ENCODE results near the gene HIC2. TPM values are rescaled to one million over a fixed set of nuclear protein-coding genes. Genes with fewer than 3 reads are reported as not detected.

Gene HIC2
- total and polyA plus RNA-seq, 9 of the 15 experiments (the other 6 are each of a cell fraction or from before 2014, with no cell fraction given), result 1.7 to 117 (median 35.5) TPM

DNA sequence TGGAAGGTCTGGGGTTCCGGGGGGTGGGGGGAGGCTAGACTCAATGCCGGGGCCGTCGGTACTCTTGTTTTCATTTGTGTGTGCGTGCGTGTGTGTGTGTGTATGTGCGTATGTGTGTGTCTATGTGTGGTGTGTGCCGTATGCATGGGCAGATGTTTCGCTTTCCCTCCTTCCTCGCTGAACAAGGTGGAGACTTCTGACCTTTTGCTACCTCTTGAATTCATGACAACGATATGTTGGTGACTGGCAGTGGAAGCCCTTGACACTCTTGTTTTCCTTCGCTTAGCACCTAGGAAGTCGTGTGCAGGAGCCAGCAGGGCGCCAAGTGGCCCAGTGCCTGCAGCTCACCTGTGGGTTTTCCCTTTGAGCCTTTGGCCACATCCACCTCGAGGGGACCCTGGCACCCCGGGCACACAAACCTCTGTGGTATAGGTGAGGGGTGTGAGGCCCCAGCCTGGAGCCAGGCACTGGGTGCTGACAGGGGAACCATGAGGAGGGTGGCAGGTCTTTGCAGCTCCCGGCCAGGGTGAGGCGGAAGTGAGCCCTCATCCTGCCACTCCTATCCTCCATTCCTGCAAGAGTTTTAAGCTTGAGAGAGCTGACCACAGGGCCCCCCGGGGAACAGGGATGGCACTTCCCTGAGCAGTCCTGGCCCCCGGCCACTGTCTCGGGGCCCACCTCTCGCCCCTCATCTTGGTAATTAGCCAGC lies 30.7 kb downstream of the HIC2 start (continued):
- TF ChIP-seq ZNF431 (CRISPR knock-in tag; IDR thresholded peaks at IDR 0.05) (no peak; the same call in 1 of the 2 replicates), ZNF354B (CRISPR knock-in tag; IDR thresholded peaks at IDR 0.05) (no peak), TFAM (CRISPR knock-in tag; conservative IDR thresholded peaks at IDR 0.05) (no peak), ESRRB (CRISPR knock-in tag; IDR thresholded peaks at IDR 0.05; ENCODE audit: borderline replicate concordance) (no peak), IFI16 (CRISPR knock-in tag; IDR thresholded peaks at IDR 0.05) (no peak), LARP7 (IDR thresholded peaks at IDR 0.05) (no peak), SPI1 (IDR thresholded peaks at IDR 0.05; ENCODE audit: borderline replicate concordance, low read depth, low read length) (no peak), WHSC1 (IDR thresholded peaks at IDR 0.05; ENCODE audit: low read length) (peak; percentile 39), ZNF184 (CRISPR knock-in tag; IDR thresholded peaks at IDR 0.05) (no peak), ZNF444 (CRISPR knock-in tag; IDR thresholded peaks at IDR 0.05) (no peak), CEBPZ (IDR thresholded peaks at IDR 0.05; ENCODE audit: borderline replicate concordance, low read depth, low read length) (no peak), E2F5 (CRISPR knock-in tag; IDR thresholded peaks at IDR 0.05) (no peak), ZNF212 (CRISPR knock-in tag; IDR thresholded peaks at IDR 0.05) (no peak), TAF15 (IDR thresholded peaks at IDR 0.05; ENCODE audit: low read depth, low read length) (no peak), ZNF445 (CRISPR knock-in tag; IDR thresholded peaks at IDR 0.05; ENCODE audit: low read depth) (no peak), TEAD1 (CRISPR knock-in tag; IDR thresholded peaks at IDR 0.05) (no peak; a peak in 1 of 4 replicates), ZKSCAN3 (CRISPR knock-in tag; IDR thresholded peaks at IDR 0.05) (no peak)
- TF ChIP-seq, protein P1, sequence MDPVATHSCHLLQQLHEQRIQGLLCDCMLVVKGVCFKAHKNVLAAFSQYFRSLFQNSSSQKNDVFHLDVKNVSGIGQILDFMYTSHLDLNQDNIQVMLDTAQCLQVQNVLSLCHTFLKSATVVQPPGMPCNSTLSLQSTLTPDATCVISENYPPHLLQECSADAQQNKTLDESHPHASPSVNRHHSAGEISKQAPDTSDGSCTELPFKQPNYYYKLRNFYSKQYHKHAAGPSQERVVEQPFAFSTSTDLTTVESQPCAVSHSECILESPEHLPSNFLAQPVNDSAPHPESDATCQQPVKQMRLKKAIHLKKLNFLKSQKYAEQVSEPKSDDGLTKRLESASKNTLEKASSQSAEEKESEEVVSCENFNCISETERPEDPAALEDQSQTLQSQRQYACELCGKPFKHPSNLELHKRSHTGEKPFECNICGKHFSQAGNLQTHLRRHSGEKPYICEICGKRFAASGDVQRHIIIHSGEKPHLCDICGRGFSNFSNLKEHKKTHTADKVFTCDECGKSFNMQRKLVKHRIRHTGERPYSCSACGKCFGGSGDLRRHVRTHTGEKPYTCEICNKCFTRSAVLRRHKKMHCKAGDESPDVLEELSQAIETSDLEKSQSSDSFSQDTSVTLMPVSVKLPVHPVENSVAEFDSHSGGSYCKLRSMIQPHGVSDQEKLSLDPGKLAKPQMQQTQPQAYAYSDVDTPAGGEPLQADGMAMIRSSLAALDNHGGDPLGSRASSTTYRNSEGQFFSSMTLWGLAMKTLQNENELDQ (CRISPR knock-in tag; IDR thresholded peaks at IDR 0.05; ENCODE audit: borderline replicate concordance), result no peak
- TF ChIP-seq, protein P2, sequence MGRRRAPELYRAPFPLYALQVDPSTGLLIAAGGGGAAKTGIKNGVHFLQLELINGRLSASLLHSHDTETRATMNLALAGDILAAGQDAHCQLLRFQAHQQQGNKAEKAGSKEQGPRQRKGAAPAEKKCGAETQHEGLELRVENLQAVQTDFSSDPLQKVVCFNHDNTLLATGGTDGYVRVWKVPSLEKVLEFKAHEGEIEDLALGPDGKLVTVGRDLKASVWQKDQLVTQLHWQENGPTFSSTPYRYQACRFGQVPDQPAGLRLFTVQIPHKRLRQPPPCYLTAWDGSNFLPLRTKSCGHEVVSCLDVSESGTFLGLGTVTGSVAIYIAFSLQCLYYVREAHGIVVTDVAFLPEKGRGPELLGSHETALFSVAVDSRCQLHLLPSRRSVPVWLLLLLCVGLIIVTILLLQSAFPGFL (CRISPR knock-in tag; IDR thresholded peaks at IDR 0.05), result no peak

All from K562 (cell line).